GM12873 (cell line): ENCODE measurements around the gene DDX51.

Source experiments
- TF ChIP-seq, protein P1 (sequence below): IDR thresholded peaks from 2 replicates; pipeline ENCODE4 v1.5.1; 2012; ENCODE audit warnings: low read depth, mild to moderate bottlenecking, moderate library complexity, low read length, control low read depth; ENCODE audit not compliant: insufficient read depth; ENCODE audit errors: missing control alignments

The DDX51 gene

DNA sequence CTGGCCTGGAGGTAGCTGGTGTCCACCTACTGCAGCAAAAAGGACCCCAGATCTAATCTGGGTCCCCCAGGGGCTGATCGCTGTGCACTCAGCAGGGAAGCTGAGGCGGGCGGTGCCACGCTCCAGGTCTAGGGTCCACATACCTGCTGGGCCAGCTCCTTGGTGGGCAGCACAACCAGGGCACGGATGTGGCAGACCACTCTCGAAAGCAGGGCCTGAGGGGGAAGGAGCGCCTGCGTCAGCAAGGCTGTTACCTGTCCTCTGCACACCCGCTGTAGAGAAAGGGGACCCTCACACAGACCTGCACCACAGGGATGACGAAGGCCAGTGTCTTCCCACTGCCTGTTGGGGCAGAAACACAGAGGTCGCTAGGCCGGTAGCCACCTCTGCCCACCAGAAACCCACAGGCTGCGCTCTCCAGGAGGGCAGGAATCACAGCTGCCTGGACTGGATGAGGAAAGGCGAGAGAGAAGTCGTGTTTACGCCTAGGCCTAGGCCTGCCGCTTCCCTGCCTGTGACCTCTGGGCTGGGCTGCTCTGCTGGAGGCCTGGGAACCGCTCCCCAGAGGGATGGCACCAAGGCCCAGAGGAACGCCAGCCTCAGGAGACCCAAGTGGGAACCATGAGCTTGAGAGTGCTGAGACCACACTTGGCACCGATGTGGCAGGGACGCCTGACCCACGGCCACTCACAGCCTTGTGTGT is 2.0 kb downstream of the DDX51 start:
- TF ChIP-seq, protein P1, sequence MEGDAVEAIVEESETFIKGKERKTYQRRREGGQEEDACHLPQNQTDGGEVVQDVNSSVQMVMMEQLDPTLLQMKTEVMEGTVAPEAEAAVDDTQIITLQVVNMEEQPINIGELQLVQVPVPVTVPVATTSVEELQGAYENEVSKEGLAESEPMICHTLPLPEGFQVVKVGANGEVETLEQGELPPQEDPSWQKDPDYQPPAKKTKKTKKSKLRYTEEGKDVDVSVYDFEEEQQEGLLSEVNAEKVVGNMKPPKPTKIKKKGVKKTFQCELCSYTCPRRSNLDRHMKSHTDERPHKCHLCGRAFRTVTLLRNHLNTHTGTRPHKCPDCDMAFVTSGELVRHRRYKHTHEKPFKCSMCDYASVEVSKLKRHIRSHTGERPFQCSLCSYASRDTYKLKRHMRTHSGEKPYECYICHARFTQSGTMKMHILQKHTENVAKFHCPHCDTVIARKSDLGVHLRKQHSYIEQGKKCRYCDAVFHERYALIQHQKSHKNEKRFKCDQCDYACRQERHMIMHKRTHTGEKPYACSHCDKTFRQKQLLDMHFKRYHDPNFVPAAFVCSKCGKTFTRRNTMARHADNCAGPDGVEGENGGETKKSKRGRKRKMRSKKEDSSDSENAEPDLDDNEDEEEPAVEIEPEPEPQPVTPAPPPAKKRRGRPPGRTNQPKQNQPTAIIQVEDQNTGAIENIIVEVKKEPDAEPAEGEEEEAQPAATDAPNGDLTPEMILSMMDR = no peak

GRCh38 chr12:132140918-132141841 is 2.9 kb downstream of the DDX51 start:
- TF ChIP-seq, protein P1 = no peak

DNA sequence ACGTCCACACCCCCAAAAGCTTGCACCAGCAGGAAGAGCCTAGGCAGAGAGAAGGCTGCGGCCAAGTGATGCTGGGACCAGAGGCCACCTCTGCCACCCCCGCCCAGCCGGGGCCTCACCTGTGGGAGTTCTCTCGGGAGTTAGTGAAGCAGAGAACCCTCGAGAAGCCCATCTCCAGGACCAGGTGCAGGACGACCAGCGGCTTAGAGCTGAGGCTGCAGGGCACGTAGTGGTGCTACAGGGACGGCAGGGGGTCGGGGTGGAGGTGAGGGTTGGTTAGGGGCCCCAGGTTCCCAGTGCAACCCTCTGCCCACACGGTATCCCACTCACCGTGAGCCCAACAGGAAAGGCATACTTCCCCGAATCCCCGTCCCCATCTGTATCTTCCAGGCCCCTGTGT is 3.6 kb downstream of the DDX51 start:
- TF ChIP-seq, protein P1 = no peak

- TF ChIP-seq, protein P1 = no peak
These were observed 4.2 kb downstream of the DDX51 start for GRCh38 chr12:132139912-132140311.

GRCh38 chr12:132138941-132139871 is 4.9 kb downstream of the DDX51 start:
- TF ChIP-seq, protein P1 = no peak

DNA sequence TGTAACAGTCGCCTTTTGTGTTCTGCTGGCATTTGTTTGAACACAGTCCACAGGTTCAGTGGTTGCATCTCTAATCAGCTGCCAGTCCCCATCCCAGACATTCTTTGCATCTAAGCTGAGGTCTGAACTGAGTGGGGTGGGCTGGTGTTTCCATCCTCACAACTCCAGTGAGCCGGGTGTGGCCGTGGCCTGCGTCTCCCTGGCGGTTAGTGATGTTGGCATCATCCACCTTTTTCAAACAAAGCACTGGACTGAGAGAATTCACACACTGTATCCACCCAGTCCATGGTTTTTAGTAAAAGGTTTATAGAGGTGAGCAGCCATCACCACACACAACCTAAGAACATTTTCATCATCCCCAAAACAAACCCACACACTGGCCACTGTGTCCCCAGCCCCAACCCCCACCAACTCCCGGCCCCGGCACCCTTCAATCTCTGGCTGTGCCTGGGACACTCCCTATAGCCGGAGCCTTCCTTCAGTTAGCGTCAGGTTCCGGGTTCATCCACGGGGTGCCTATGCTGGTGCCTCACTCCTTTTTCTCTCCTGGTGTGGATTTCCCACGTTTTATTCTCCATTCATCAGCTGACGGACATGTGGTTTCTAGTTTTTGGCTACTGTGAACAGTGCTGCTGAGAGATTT is 6.5 kb downstream of the DDX51 start:
- TF ChIP-seq, protein P1 = no peak
